ENCODE measurements around the gene YEATS2. TPM values are rescaled to one million over a fixed set of nuclear protein-coding genes. Genes with fewer than 3 reads are reported as not detected.

YEATS2 gene
- polyA plus RNA-seq, 1 donor from 2014 or later, result 46.2 TPM

DNA sequence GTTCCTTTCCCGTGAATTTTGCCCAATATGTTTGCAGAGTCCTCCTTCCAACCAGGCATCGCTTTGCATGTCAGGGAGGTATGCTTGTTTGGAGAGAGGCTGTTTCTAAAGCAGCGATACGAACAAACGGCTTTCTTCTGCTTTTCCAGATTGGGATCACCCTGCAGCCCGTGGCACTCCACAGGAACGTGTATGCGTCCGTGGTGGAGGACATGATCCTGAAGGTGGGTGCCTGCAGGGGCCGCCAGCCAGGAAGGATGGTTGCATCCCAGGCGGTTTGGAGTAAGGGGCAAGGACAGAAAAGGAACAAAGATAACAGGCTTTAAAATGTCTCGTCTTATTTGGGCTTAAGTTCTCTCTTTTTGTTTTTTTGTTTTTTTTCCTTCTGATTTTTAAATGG is 110.3 kb downstream of the YEATS2 start:
- Histone ChIP-seq H3K4me2 (ENCODE audit: low read length) (no peak overlapping the region), H3K9me3 (ENCODE audit: low read length) (no peaks in the 10 kb centered on the region), H3K9ac (ENCODE audit: low read length) (no peak overlapping the region), H3K4me3 (ENCODE audit: low read length) (no peak overlapping the region), H4K20me1 (ENCODE audit: insufficient read depth) (no peaks in the 10 kb centered on the region), H2AFZ (ENCODE audit: low read depth, low read length) (no peak overlapping the region), H3K27ac (ENCODE audit: low read length) (no peak overlapping the region), H3K9me2 (ENCODE audit: insufficient read depth, low read length) (no peaks in the 10 kb centered on the region), H3F3A (ENCODE audit: insufficient read depth, low read length, poor library complexity, severe bottlenecking) (no peaks in the 10 kb centered on the region), H3K36me3 (ENCODE audit: insufficient read depth, low read length) (peaks cover 30% of the 10 kb centered on the region), H3K79me2 (replicated peaks; ENCODE audit: insufficient read depth, low read length) (no peaks in the 10 kb centered on the region), H3K27me3 (ENCODE audit: insufficient read depth, low read depth, low read length) (no peaks in the 10 kb centered on the region)
- TF ChIP-seq EP300 (conservative IDR thresholded peaks at IDR 0.05; ENCODE audit: poor library complexity, severe bottlenecking), result no peak
- no peak for TF ChIP-seq MXI1 (conservative IDR thresholded peaks at IDR 0.05; ENCODE audit: poor library complexity, severe bottlenecking)
- no peak for TF ChIP-seq EZH2 (IDR thresholded peaks at IDR 0.05; ENCODE audit: borderline replicate concordance, insufficient read depth, low read length, poor library complexity, severe bottlenecking)
- TF ChIP-seq RAD21 (conservative IDR thresholded peaks at IDR 0.05), result no peak
- no peak for TF ChIP-seq CTCF (IDR thresholded peaks at IDR 0.05; ENCODE audit: poor library complexity, severe bottlenecking)
- no peak for TF ChIP-seq TAF1 (IDR thresholded peaks at IDR 0.05; ENCODE audit: low read depth)
- no peak for TF ChIP-seq POLR2AphosphoS5 (IDR thresholded peaks at IDR 0.05)
- TF ChIP-seq REST (IDR thresholded peaks at IDR 0.05; ENCODE audit: borderline replicate concordance), result no peak
- no peak for TF ChIP-seq SMC3 (conservative IDR thresholded peaks at IDR 0.05; ENCODE audit: poor library complexity)

DNA sequence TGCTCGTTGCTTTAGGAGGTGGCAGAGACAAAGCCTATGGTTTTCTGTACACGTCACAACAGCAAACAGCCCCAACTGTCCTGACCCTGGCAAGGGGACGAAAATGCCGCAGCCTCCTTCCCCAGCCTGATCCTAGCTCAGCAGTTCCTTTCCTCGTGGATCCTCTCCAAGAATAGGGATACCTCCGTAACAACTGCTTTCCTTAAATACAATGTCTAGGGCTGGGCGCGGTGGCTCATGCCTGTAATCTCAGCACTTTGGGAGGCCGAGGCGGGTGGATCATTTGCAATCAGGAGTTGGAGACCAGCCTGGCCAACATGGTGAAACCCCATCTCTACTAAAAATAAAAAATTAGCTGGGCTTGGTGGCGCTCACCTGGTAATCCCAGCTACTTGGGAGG is 110.8 kb downstream of the YEATS2 start:
- Histone ChIP-seq H3F3A (ENCODE audit: insufficient read depth, low read length, poor library complexity, severe bottlenecking) (no peaks in the 10 kb centered on the region), H3K36me3 (ENCODE audit: insufficient read depth, low read length) (peaks cover 30% of the 10 kb centered on the region), H2AFZ (ENCODE audit: low read depth, low read length) (no peak overlapping the region), H3K4me2 (ENCODE audit: low read length) (no peak overlapping the region), H3K27me3 (ENCODE audit: insufficient read depth, low read depth, low read length) (no peaks in the 10 kb centered on the region), H3K9me2 (ENCODE audit: insufficient read depth, low read length) (no peaks in the 10 kb centered on the region), H3K9ac (ENCODE audit: low read length) (no peak overlapping the region), H3K79me2 (replicated peaks; ENCODE audit: insufficient read depth, low read length) (no peaks in the 10 kb centered on the region), H3K9me3 (ENCODE audit: low read length) (no peaks in the 10 kb centered on the region), H3K4me3 (ENCODE audit: low read length) (no peak overlapping the region), H4K20me1 (ENCODE audit: insufficient read depth) (no peaks in the 10 kb centered on the region), H3K27ac (ENCODE audit: low read length) (no peak overlapping the region)
- TF ChIP-seq CTCF (IDR thresholded peaks at IDR 0.05; ENCODE audit: poor library complexity, severe bottlenecking) (no peak), EP300 (conservative IDR thresholded peaks at IDR 0.05; ENCODE audit: poor library complexity, severe bottlenecking) (no peak), MXI1 (conservative IDR thresholded peaks at IDR 0.05; ENCODE audit: poor library complexity, severe bottlenecking) (no peak), SMC3 (conservative IDR thresholded peaks at IDR 0.05; ENCODE audit: poor library complexity) (no peak)
